Smooth muscle cell (in vitro differentiated cells): ENCODE results near the gene IDE. TPM values are rescaled to one million over a fixed set of nuclear protein-coding genes. Genes with fewer than 3 reads are reported as not detected.

Source experiments
- DNase-seq: peaks from one replicate; lab custom pipeline; 2025; ENCODE audit not compliant: unreplicated experiment; lab: John Stamatoyannopoulos, UW
- H2AFZ ChIP-seq: fragments of 200-600 bp; sonication (generic); 2 replicates; pipeline ENCODE4 v1.6.0; 2016; ENCODE audit warnings: antibody characterized with exemption, low read depth, mild to moderate bottlenecking
- H3F3A ChIP-seq: fragments of 200-600 bp; sonication (generic); 2 replicates; pipeline ENCODE4 v1.6.0; 2017; ENCODE audit warnings: antibody characterized with exemption, low read depth
- H3K27ac ChIP-seq: fragments of 200-600 bp; sonication (generic); 2 replicates; pipeline ENCODE4 v1.5.1; 2016; ENCODE audit warnings: low read depth, mild to moderate bottlenecking
- H3K27me3 ChIP-seq: fragments of 200-600 bp; sonication (generic); 2 replicates; pipeline ENCODE4 v1.6.1; 2016; ENCODE audit warnings: low read depth, mild to moderate bottlenecking
- H3K36me3 ChIP-seq: fragments of 200-600 bp; sonication (generic); 2 replicates; pipeline ENCODE4 v1.5.1; 2016; ENCODE audit warnings: low read depth
- H3K4me1 ChIP-seq: fragments of 200-600 bp; sonication (generic); 2 replicates; pipeline ENCODE4 v1.5.1; 2016; ENCODE audit warnings: low read depth
- H3K4me2 ChIP-seq: fragments of 200-600 bp; sonication (generic); 2 replicates; pipeline ENCODE4 v1.6.0; 2016; ENCODE audit warnings: mild to moderate bottlenecking
- H3K4me3 ChIP-seq: fragments of 200-600 bp; sonication (generic); 2 replicates; pipeline ENCODE4 v1.5.1; 2016; ENCODE audit warnings: mild to moderate bottlenecking
- H3K79me2 ChIP-seq: fragments of 200-600 bp; sonication (generic); 2 replicates; pipeline ENCODE4 v1.6.0; 2016; ENCODE audit warnings: low read depth, mild to moderate bottlenecking
- H3K9ac ChIP-seq: fragments of 200-600 bp; sonication (generic); 2 replicates; pipeline ENCODE4 v1.6.0; 2016; ENCODE audit warnings: low read depth
- H3K9me3 ChIP-seq: fragments of 200-600 bp; sonication (generic); replicated peaks from 2 replicates; pipeline ENCODE4 v1.5.1; 2016; ENCODE audit warnings: low read depth
- H4K20me1 ChIP-seq: fragments of 200-600 bp; sonication (generic); 2 replicates; pipeline ENCODE4 v1.6.0; 2016; ENCODE audit warnings: low read depth
- WGBS: methylation state at CpG from one replicate; pipeline ENCODE4 v1.1.7; 2016; ENCODE audit warnings: low lambda C conversion rate; 5-methylcytosine and 5-hydroxymethylcytosine counted together
- polyA plus RNA-seq: library from polyadenylated mRNA; unstranded; fragments of >200 nt; fragmentation: Nextera tagmentation; extraction: Ambion mirVana; gene quantifications from 2 replicates; pipeline ENCODE4 v1.2.1, GENCODE V29; 2016
- total RNA-seq: library from RNA; depleted of rRNA; stranded (reverse); fragments of >200 nt; gene quantifications from 2 replicates; pipeline ENCODE4 v1.2.3, GENCODE V29; 2014
- TF ChIP-seq, protein P1 (sequence below): fragments of 200-600 bp; sonication (generic); IDR thresholded peaks from 2 replicates; pipeline ENCODE4 v1.5.1; 2017; ENCODE audit warnings: borderline replicate concordance, mild to moderate bottlenecking, antibody characterized with exemption; ENCODE audit not compliant: insufficient read depth, poor library complexity, severe bottlenecking

IDE gene
- total and polyA plus RNA-seq, 2 experiments from 2014 or later = 12.8 to 30.6 TPM

GRCh38 chr10:92598321-92598720 lies 24.4 kb upstream of the IDE start:
- no peak overlapping the region for H3K4me2 ChIP-seq
- H3K79me2 ChIP-seq = peaks cover 100% of the 10 kb centered on the region
- TF ChIP-seq, protein P1, sequence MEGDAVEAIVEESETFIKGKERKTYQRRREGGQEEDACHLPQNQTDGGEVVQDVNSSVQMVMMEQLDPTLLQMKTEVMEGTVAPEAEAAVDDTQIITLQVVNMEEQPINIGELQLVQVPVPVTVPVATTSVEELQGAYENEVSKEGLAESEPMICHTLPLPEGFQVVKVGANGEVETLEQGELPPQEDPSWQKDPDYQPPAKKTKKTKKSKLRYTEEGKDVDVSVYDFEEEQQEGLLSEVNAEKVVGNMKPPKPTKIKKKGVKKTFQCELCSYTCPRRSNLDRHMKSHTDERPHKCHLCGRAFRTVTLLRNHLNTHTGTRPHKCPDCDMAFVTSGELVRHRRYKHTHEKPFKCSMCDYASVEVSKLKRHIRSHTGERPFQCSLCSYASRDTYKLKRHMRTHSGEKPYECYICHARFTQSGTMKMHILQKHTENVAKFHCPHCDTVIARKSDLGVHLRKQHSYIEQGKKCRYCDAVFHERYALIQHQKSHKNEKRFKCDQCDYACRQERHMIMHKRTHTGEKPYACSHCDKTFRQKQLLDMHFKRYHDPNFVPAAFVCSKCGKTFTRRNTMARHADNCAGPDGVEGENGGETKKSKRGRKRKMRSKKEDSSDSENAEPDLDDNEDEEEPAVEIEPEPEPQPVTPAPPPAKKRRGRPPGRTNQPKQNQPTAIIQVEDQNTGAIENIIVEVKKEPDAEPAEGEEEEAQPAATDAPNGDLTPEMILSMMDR = no peak
- peaks cover 9% of the 10 kb centered on the region for H3K4me1 ChIP-seq
- H2AFZ ChIP-seq = no peak overlapping the region
- no peaks in the 10 kb centered on the region for H3K27me3 ChIP-seq
- 97% methylated on average over 1 of the region's 1 CpG for WGBS
- H3K9me3 ChIP-seq = no peaks in the 10 kb centered on the region
- H3K27ac ChIP-seq = no peak overlapping the region
- no peaks in the 10 kb centered on the region for H4K20me1 ChIP-seq
- no peaks in the 10 kb centered on the region for H3F3A ChIP-seq
- H3K36me3 ChIP-seq = no peaks in the 10 kb centered on the region
- H3K4me3 ChIP-seq = no peak overlapping the region
- no peak for DNase-seq
- no peak overlapping the region for H3K9ac ChIP-seq

DNA sequence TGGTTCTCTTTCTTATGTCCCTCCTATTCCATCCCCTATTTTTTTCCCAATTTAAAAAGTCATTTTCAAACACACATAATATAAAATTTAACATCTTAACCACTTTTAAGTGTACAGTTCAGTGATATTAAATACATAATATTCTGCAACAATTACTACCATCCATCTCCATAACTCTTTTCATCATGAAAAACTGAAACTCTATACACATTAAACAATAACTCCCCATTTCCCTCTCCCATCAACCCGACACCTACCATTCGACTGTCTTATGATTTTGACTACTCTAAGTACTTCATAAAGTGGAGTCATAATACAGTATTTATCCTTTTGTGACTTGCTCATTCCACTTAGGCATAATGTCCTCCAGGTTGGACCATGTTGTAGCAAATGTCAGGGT lies 21.6 kb upstream of the IDE start:
- H3F3A ChIP-seq = peaks cover 8% of the 10 kb centered on the region
- H3K27me3 ChIP-seq = no peaks in the 10 kb centered on the region
- DNase-seq = no peak
- H3K4me2 ChIP-seq = peak overlapping the region; percentile 81
- TF ChIP-seq, protein P1 = no peak
- no peaks in the 10 kb centered on the region for H3K36me3 ChIP-seq
- H3K79me2 ChIP-seq = peaks cover 75% of the 10 kb centered on the region
- H2AFZ ChIP-seq = no peak overlapping the region
- H3K9ac ChIP-seq = no peak overlapping the region
- peaks cover 16% of the 10 kb centered on the region for H3K4me1 ChIP-seq
- H4K20me1 ChIP-seq = no peaks in the 10 kb centered on the region
- H3K4me3 ChIP-seq = no peak overlapping the region
- WGBS = 97% methylated on average over 2 of the region's 2 CpGs
- H3K27ac ChIP-seq = no peak overlapping the region
- H3K9me3 ChIP-seq = no peaks in the 10 kb centered on the region

GRCh38 chr10:92593619-92594588 lies 20.0 kb upstream of the IDE start:
- no peaks in the 10 kb centered on the region for H3K36me3 ChIP-seq
- TF ChIP-seq, protein P1 = no peak
- peak overlapping the region; percentile 48 for H3K9ac ChIP-seq
- H4K20me1 ChIP-seq = no peaks in the 10 kb centered on the region
- peak overlapping the region; percentile 89 for H3K4me3 ChIP-seq
- H3K9me3 ChIP-seq = no peaks in the 10 kb centered on the region
- no peak overlapping the region for H3K27ac ChIP-seq
- H3K27me3 ChIP-seq = no peaks in the 10 kb centered on the region
- no peak for DNase-seq
- peaks cover 16% of the 10 kb centered on the region for H3K4me1 ChIP-seq
- peaks cover 59% of the 10 kb centered on the region for H3K79me2 ChIP-seq
- H2AFZ ChIP-seq = peak overlapping the region; percentile 95
- peak overlapping the region; percentile 81 for H3K4me2 ChIP-seq
- H3F3A ChIP-seq = peaks cover 8% of the 10 kb centered on the region
- WGBS = 11% methylated on average over 9 of the region's 9 CpGs
